GM10847 (cell line): ENCODE data around the gene INO80D.

Experiments used
- POLR2A ChIP-seq: IDR thresholded peaks from 2 replicates; pipeline ENCODE4 v1.6.1; 2011; ENCODE audit not compliant: insufficient read length; ENCODE audit errors: extremely low read depth

INO80D gene

GRCh38 chr2:206001912-206002311, 84.1 kb downstream of the INO80D start:
- no peak for TF ChIP-seq POLR2A

GRCh38 chr2:206000776-206001175, 85.2 kb downstream of the INO80D start:
- no peak for TF ChIP-seq POLR2A

GRCh38 chr2:205998583-205998982, 87.4 kb downstream of the INO80D start:
- no peak for TF ChIP-seq POLR2A

GRCh38 chr2:205996161-205996560, 89.8 kb downstream of the INO80D start:
- no peak for TF ChIP-seq POLR2A

- TF ChIP-seq POLR2A: no peak
Measured at GRCh38 chr2:205995260-205995659, 90.7 kb downstream of the INO80D start.

- no peak for TF ChIP-seq POLR2A
Measured at GRCh38 chr2:205994344-205994743, 91.6 kb downstream of the INO80D start.

- no peak for TF ChIP-seq POLR2A
Measured at GRCh38 chr2:205990104-205990503, 95.9 kb downstream of the INO80D start.

- TF ChIP-seq POLR2A: no peak
Measured at GRCh38 chr2:205989271-205990071, 96.5 kb downstream of the INO80D start.

- TF ChIP-seq POLR2A: no peak
Measured at GRCh38 chr2:205988274-205988673, 97.7 kb downstream of the INO80D start.

GRCh38 chr2:205984381-205984780, 101.6 kb downstream of the INO80D start:
- no peak for TF ChIP-seq POLR2A

GRCh38 chr2:205982776-205983327, 103.1 kb downstream of the INO80D start:
- no peak for TF ChIP-seq POLR2A

- TF ChIP-seq POLR2A: no peak
Measured at GRCh38 chr2:205976120-205976814, 109.7 kb downstream of the INO80D start.

GRCh38 chr2:205975082-205975949, 110.7 kb downstream of the INO80D start:
- no peak for TF ChIP-seq POLR2A

- no peak for TF ChIP-seq POLR2A
Measured at GRCh38 chr2:205972113-205972512, 113.9 kb downstream of the INO80D start.

- TF ChIP-seq POLR2A: no peak
Measured at GRCh38 chr2:205970348-205970747, 115.6 kb downstream of the INO80D start.
